Ovary (tissue), 9 donors: ENCODE data around the gene PRRT3. TPM values are rescaled to one million over a fixed set of nuclear protein-coding genes. Genes with fewer than 3 reads are reported as not detected.

ENCODE experiments used
- DNase-seq, 5 donors: peaks; one replicate each; pipeline ENCODE4 v3.0.0-alpha.2; 2019 to 2020
- H3K27ac ChIP-seq, 2 donors: fragments of 200-600 bp; one replicate each; pipeline versions ENCODE4 v1.5.1 to v1.8.0; 2019 to 2022
- H3K27me3 ChIP-seq: fragments of 200-600 bp; one replicate; pipeline ENCODE4 v1.8.0; 2022
- H3K36me3 ChIP-seq: fragments of 200-600 bp; sonication (generic); one replicate; pipeline ENCODE4 v1.5.1; 2019
- H3K4me1 ChIP-seq: one replicate; pipeline ENCODE4 v1.8.1; 2013; ENCODE audit warnings: mild to moderate bottlenecking, moderate library complexity; ENCODE audit not compliant: insufficient read depth
- H3K4me3 ChIP-seq: fragments of 200-600 bp; sonication (generic); one replicate; pipeline ENCODE4 v1.5.1; 2017
- H3K9me3 ChIP-seq, 2 donors: fragments of 200-600 bp in 1 of 2; sonication (generic) in 1 of 2; one replicate each; pipeline versions ENCODE4 v1.5.1 to v1.8.1; 2013 to 2019; ENCODE audit warnings: mild to moderate bottlenecking in 1 of 2, moderate library complexity in 1 of 2
- EP300 ChIP-seq: sonication (generic); formaldehyde crosslinking; IDR thresholded peaks from one replicate; pipeline ENCODE4 v1.6.1; 2017; ENCODE audit warnings: antibody characterized with exemption
- POLR2A ChIP-seq: fragments of 450-650 bp; IDR thresholded peaks from one replicate; pipeline ENCODE4 v1.6.1; 2017; ENCODE audit warnings: antibody characterized with exemption, mild to moderate bottlenecking, moderate library complexity
- WGBS, 3 donors: extraction: QIAGEN DNeasy Blood & Tissue Kit in 1 of 3; methylation state at CpG; one replicate each; pipeline versions ENCODE4 v1.1.5 to v1.1.7; 2013 to 2017; 5-methylcytosine and 5-hydroxymethylcytosine counted together
- intact Hi-C, 4 donors: fragments of 100-400 bp; cut with DNase I; formaldehyde crosslinking; loops; one replicate each; pipeline versions ENCODE4 v1.11.0 to v1.15.1; 2022 to 2023
- polyA plus RNA-seq, 2 donors: library from polyadenylated mRNA; stranded (reverse); fragments of 200-250 nt in 1 of 2; fragments of 350-450 nt in 1 of 2; fragmentation: Illumina TruSeq in 1 of 2; extraction: RNeasy Lipid Tissue Mini Kit (QIAGEN cat#74804) in 1 of 2; gene quantifications; one replicate each; pipeline ENCODE4 v1.2.3, GENCODE V29; 2013 to 2014
- total RNA-seq, 7 donors: library from RNA; depleted of rRNA in 2 of 7; stranded (reverse); fragments of >200 nt in 2 of 7; fragmentation: NEBNext Ultra II Directional in 3 of 7; extraction: Animal tissue kit (Norgen Biotek cat#: 25700) in 3 of 7; gene quantifications; one replicate each; pipeline versions ENCODE4 v1.1.0 to v1.2.4, GENCODE V29; 2016 to 2023
- TF ChIP-seq, protein P1 (sequence below), 3 donors: fragments of 450-650 bp in 2 of 3; fragments of 200-600 bp in 1 of 3; IDR thresholded peaks; one replicate each; pipeline versions ENCODE4 v1.5.1 to v1.8.0; 2016 to 2022; ENCODE audit warnings: antibody characterized with exemption in 3 of 3, mild to moderate bottlenecking in 1 of 3
- donor health status: DM: no; HTN: no; CAD: no; lungs with moderate emphysema.
- donor health status: DM: no; HTN: no; CAD: no.
- donor health status: Bipolar disorder and iron deficiency.
- donor health status: DM: yes; HTN: yes; CAD: no.
- donor health status: DM: no; HTN: no; CAD: no.
- donor health status: DM: yes; HTN: yes; CAD: no.

The PRRT3 gene
- total and polyA plus RNA-seq, 9 donors, result 1.0 to 6.0 (median 1.9) TPM

DNA sequence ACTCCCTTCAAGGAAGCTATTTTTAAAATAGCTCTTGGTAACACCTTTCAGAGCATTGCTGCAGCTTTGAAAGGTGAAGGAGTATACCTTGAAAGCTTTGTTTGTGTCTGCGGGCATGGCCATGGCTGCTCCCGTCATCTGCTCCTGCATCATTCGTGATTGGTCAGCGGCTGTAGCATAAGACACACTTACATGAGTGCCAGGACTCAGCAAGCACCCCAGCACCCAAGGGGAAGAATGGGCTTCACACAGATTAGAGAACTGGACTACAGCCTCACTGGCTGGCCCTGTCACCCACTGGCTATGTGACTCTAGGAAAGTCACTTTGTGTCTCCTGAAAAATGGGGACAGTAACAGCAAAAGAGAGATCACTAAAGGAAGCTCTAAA, 17.4 kb upstream of the PRRT3 start:
- Histone ChIP-seq H3K36me3 (no peaks in the 10 kb centered on the region), H3K9me3 (no peaks in the 10 kb centered on the region), H3K27ac (no peak overlapping the region), H3K27me3 (no peaks in the 10 kb centered on the region), H3K4me3 (no peak overlapping the region), H3K4me1 (no peaks in the 10 kb centered on the region)
- intact Hi-C loops, result no loop called here
- 91 to 95% (median 93%) methylated on average over 4 of the region's 4 CpGs for WGBS, 3 donors
- no peak for DNase-seq
- TF ChIP-seq, protein P1, sequence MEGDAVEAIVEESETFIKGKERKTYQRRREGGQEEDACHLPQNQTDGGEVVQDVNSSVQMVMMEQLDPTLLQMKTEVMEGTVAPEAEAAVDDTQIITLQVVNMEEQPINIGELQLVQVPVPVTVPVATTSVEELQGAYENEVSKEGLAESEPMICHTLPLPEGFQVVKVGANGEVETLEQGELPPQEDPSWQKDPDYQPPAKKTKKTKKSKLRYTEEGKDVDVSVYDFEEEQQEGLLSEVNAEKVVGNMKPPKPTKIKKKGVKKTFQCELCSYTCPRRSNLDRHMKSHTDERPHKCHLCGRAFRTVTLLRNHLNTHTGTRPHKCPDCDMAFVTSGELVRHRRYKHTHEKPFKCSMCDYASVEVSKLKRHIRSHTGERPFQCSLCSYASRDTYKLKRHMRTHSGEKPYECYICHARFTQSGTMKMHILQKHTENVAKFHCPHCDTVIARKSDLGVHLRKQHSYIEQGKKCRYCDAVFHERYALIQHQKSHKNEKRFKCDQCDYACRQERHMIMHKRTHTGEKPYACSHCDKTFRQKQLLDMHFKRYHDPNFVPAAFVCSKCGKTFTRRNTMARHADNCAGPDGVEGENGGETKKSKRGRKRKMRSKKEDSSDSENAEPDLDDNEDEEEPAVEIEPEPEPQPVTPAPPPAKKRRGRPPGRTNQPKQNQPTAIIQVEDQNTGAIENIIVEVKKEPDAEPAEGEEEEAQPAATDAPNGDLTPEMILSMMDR (IDR thresholded peaks at IDR 0.05), result no peak
- TF ChIP-seq EP300, result no peak
- TF ChIP-seq POLR2A, result no peak

DNA sequence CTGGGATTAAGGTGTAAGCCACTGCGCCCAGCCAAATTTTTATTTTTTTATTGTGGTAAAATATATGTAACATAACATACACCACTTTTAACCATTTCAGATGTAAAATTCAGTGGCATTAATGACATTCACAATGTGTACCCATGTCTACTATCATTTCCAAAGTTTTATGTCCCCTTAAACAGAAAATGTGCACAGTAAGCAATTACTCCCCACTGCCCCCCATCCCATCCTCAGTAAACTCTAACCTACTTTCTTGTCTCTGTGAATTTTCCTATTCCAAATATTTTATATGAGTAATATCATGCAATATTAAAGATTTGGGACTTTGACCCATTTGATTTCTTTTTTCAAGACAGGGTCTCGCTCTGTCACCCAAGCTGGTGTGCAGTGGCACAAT, 14.6 kb upstream of the PRRT3 start:
- Histone ChIP-seq H3K36me3 (no peaks in the 10 kb centered on the region), H3K9me3 (no peaks in the 10 kb centered on the region), H3K4me1 (no peaks in the 10 kb centered on the region), H3K27me3 (no peaks in the 10 kb centered on the region), H3K4me3 (no peak overlapping the region), H3K27ac (no peak overlapping the region)
- 95 to 99% (median 98%) methylated on average over 2 of the region's 2 CpGs for WGBS, 3 donors
- no peak for DNase-seq
- TF ChIP-seq POLR2A, result no peak
- intact Hi-C loops, result no loop called here

DNA sequence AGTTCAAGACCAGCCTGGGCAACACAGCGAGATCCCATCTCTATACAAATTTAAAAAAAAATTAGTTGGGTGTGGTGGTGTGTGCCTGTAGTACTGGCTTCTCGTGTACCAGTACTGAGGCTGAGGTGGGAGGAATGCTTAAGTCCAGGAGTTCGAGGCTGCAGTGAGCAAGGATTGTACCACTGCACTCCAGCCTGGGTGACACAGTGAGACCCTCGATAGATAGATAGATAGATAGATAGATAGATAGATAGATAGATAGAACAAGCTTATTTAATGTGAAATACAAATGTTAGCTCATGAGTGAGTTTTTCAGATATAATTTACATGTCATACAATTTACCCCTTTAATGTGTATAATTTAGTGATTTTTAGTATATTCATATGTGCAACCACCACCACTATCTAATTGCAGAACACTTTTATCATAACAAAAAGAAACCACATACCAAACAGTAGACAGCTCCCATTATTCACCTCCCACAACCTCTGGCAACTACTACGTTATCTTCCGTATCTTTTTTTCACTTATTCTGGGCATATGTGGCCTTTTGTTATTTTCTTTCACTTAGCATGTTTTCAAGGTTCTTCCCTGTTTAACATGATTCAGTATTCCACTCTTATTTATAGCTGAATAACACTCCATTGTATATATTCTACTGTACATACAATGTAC, 13.1 kb upstream of the PRRT3 start:
- no peaks in the 10 kb centered on the region for H3K36me3 ChIP-seq
- H3K9me3 ChIP-seq, result no peaks in the 10 kb centered on the region
- TF ChIP-seq, protein P1 (IDR thresholded peaks at IDR 0.05), result no peak
- no peak for TF ChIP-seq POLR2A
- no peak for TF ChIP-seq EP300
- WGBS, 3 donors, result 85 to 86% (median 86%) methylated on average over 6 of the region's 6 CpGs
- H3K4me1 ChIP-seq, result no peaks in the 10 kb centered on the region
- H3K27ac ChIP-seq, result no peak overlapping the region
- no peaks in the 10 kb centered on the region for H3K27me3 ChIP-seq
- no peak overlapping the region for H3K4me3 ChIP-seq
- DNase-seq, result no peak
- intact Hi-C loops, result no loop called here

DNA sequence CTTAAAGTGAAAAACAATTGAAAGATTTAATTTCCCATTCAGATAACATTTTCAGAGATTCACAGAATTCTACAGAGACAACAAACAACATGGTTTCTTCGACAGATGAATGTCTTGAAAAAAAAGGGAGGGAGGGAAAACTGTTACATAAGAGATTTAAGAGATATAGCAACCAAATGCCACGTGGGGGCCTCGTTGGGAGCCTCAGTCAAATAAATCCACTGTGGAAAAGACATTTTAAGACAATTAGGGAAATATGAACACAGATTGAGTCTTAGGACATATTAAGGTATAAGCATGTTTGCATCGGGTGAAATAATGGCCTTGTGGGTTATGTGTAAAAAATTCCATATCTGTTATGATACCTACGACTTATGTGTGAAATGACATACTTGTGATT, 5.0 kb upstream of the PRRT3 start:
- peaks cover 2% of the 10 kb centered on the region for H3K4me1 ChIP-seq
- H3K36me3 ChIP-seq, result no peaks in the 10 kb centered on the region
- no peak overlapping the region for H3K27ac ChIP-seq
- intact Hi-C loops, result no loop called here
- no peak for DNase-seq
- H3K27me3 ChIP-seq, result no peaks in the 10 kb centered on the region
- no peaks in the 10 kb centered on the region for H3K9me3 ChIP-seq
- no peak overlapping the region for H3K4me3 ChIP-seq
- WGBS, 3 donors, result 43 to 54% (median 54%) methylated on average over 5 of the region's 5 CpGs
- TF ChIP-seq EP300, result no peak
- TF ChIP-seq, protein P1 (IDR thresholded peaks at IDR 0.05), result no peak
- no peak for TF ChIP-seq POLR2A

DNA sequence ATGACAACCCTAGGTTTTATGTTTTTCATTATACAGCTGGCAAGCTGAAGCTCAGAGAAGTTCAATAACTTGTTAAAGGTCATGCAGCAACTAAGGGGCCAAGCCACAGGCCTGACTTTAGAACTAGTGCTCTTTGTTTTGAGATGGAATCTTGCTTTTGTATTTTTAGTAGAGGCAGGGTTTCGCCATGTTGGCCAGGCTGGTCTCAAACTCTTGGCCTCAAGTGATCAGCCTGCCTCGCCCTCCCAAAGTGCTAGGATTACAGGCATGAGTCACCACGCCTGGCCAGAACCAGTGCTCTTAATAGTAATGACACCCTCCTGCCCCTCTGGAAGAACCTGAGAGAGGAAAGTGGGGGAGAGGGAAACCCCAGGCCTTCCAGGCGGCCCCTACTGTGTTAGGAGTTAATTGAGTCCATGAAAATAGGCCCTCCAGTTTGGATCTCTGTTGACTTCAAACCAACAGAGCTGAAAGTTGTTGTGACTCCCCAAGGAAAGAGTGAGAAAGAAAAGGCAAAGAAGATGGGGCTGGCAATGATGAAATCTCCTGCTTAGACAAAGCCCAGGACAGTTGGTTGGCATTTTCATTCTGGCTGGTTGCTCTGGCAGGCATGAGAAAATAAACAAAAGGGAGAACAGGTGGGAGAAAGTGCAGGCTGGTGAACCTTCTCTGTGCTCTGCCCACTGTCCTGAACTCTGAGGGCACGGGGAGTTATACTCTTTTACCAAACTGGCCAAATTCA, 3.6 kb upstream of the PRRT3 start:
- H3K36me3 ChIP-seq, result no peaks in the 10 kb centered on the region
- 83 to 87% (median 84%) methylated on average over 5 of the region's 5 CpGs for WGBS, 3 donors
- DNase-seq, result no peak
- TF ChIP-seq POLR2A, result no peak
- TF ChIP-seq, protein P1 (IDR thresholded peaks at IDR 0.05), result no peak
- TF ChIP-seq EP300, result no peak
- peaks cover 2% of the 10 kb centered on the region for H3K4me1 ChIP-seq
- no peaks in the 10 kb centered on the region for H3K27me3 ChIP-seq
- H3K4me3 ChIP-seq, result no peak overlapping the region
- no peak overlapping the region for H3K27ac ChIP-seq
- intact Hi-C loops, result no loop called here
- H3K9me3 ChIP-seq, result no peaks in the 10 kb centered on the region
